Stimulated activated CD8-positive, alpha-beta memory T cell treated with anti-CD3 and anti-CD28 coated beads, Interleukin-7, amount 100 ng/mL, for 24 hours (primary cell): ENCODE results near the gene ELANE.

Source experiments
- DNase-seq: peaks from one replicate; pipeline ENCODE4 v3.0.0-alpha.2; 2020; ENCODE audit warnings: low read depth

Gene ELANE

DNA sequence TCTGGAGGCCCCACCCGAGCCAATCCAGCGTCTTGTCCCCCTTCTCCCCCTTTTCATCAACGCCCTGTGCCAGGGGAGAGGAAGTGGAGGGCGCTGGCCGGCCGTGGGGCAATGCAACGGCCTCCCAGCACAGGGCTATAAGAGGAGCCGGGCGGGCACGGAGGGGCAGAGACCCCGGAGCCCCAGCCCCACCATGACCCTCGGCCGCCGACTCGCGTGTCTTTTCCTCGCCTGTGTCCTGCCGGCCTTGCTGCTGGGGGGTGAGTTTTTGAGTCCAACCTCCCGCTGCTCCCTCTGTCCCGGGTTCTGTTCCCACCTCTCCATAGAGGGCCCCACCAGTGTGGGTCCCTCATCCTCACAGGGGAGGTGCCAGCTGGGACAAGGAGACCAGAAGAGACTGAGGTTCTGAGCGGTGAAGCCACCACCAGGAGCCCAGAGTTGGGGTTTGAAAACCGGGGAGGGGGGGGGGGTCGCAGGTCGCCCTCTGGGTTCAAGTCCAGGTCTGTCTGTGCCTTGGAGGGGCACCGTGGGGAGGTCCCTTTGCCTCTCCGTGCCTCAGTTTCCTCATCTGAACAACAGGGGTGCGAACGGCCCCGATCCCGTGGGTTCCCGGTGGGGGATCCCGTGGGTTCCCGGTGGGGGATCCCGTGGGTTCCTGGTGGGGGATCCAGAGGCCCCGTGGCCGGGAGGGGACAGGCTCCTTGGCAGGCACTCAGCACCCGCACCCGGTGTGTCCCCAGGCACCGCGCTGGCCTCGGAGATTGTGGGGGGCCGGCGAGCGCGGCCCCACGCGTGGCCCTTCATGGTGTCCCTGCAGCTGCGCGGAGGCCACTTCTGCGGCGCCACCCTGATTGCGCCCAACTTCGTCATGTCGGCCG, at the start of gene ELANE:
Gene ELANE, plus strand, starts transcription at position 168 of the 878 bp plus-strand sequence. Its CDS starts 26 bp downstream, at position 194.
- DNase-seq = no peak

DNA sequence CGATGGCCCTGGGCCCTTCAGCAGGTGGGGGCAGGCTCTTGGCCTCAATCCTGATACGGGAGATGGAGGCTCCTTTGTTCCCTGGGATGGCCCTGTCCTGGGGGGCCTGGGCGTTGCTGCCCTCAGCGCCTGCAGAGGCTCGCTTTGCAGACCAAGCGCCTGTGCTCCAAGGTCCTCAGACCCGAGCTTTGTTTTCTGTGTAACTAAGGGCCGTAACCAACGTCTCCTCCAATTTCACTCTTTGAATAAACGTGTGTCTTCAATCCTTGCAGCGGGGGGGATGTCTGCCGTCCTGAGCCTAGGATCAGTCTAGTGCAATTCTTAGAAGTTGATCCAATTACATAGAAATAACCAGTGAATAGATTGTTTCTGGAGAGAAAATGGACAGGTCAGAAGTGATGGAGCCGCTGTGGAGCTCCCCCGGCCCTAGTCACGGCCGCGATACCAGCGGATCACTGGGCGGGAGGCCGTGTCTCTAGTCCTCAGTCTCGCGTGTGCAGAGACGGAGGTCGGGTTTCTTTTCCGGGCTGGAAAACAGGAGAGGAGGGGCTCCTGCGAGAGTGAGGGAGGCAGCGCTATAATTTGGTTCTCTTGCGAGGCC, 49.5 kb upstream of the ELANE start:
- no peak for DNase-seq

DNA sequence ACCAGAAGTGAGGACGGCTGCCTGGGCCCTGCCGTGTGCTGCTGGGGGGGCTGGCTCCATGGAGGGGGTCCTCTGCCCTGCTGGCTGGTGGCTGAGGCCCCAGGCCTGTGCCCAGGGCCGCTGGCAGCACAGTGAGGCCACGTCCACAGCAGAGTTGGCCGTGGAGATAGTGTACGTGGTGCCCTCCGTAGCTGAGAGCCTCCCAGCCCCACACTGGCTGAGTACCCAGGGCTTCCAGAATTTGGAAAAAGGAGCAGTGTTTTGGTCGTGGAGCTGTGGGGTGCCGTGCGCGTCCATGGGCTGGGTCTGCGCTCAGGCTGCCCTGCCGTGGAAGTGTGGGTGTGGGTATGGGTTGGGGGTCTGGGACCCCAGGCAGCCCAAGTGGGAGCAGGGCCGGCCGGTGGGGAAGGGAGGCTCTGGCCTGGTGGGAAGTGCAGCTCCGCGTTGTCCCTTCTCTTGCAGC, 49.0 kb upstream of the ELANE start:
- no peak for DNase-seq

DNA sequence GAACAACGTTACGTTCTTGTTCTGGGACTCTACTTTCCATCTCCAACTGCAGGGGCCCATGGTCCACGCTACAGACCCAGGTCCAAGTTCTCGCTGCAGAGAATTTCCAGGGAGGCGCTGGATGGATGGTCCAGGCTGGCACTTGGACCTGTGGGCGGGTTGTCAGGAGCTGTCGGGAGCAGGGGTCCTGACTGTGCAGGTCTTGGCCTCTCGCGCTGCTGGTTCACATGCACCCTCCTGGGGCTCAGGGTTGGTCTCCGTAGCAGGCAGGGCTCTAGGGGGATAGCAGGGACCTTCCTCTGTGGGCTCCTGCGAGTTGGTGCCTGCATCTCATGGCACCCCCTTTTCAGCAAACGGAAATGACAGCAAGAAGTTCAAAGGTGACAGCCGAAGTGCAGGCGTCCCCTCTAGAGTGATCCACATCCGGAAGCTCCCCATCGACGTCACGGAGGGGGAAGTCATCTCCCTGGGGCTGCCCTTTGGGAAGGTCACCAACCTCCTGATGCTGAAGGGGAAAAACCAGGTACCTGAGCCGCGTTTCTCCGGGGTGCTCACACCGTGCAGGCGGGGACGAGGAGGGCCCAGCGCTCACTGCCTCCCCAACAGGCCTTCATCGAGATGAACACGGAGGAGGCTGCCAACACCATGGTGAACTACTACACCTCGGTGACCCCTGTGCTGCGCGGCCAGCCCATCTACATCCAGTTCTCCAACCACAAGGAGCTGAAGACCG, 48.3 kb upstream of the ELANE start:
- no peak for DNase-seq

DNA sequence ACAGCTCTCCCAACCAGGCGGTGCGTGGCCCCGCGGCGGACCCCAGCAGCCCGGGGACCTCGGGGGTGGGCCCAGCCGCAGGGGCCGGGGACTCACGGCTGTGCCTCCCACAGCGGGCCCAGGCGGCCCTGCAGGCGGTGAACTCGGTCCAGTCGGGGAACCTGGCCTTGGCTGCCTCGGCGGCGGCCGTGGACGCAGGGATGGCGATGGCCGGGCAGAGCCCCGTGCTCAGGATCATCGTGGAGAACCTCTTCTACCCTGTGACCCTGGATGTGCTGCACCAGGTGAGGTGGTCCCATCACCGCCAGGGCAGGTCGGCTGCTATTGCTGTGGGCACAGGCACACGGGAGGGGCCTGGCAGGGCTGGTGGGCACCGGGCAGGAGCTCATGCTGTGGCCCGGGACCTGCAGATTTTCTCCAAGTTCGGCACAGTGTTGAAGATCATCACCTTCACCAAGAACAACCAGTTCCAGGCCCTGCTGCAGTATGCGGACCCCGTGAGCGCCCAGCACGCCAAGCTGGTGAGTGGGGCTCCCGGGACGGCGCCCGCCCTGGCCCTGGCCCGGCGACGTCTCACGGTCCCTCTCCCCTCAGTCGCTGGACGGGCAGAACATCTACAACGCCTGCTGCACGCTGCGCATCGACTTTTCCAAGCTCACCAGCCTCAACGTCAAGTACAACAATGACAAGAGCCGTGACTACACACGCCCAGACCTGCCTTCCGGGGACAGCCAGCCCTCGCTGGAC, 47.5 kb upstream of the ELANE start:
- DNase-seq = no peak

DNA sequence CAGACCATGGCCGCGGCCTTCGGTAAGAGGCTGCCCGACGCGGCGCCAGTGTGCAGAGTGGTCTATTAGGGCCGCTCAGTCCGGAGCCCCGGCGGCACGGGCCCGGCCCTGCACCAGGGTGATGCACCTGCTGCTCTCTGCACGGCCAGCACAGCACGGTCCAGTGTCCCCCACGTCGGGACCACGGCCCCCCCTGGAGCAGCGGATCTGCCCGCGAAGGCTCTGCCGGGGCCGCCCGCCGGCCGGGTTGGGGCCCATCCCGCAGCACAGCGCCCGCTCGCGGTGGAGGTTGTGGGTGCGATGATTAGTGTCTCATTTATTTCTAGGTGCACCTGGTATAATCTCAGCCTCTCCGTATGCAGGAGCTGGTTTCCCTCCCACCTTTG, 46.9 kb upstream of the ELANE start:
- DNase-seq = no peak

DNA sequence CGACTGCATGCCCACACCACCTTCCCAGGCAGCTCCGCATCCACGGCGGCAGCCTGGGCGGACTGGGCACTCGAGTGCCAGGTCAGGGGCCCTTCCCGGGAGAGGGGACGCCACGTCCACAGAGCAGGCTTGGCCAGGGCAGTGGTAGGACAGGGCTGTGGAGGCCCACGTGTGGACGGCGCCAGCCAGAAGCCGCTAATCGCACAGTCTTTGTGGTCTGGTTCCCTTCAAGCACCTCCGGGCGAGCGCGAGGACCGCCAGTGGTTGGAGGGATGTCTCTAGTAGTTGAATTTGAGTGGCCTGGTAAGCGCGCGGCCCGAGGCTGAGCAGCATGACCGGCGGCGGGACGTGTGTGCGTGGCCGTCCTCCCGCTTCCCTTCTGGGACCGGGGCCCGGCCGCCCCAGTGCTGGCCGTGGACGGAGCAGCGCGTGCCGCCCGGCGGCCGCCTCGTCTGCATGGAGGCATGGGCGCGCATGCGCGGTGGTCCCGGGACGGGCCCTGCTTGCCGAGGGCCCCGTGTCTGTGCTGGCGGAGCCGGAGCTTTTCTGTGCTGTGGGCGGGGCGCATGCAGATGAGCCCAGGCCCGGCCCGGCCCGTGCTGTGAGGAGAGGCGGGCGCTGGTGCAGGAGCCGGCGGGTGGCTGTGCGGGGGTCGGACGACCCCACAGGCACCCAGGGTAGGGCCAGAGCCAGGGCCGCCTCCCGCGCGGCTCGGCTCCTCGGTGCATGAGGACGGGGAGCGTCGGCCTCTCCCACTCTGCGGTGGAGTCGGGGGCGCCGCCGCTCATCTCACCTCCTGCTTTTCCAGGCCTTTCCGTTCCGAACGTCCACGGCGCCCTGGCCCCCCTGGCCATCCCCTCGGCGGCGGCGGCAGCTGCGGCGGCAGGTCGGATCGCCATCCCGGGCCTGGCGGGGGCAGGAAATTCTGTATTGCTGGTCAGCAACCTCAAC, 46.2 kb upstream of the ELANE start:
- no peak for DNase-seq

DNA sequence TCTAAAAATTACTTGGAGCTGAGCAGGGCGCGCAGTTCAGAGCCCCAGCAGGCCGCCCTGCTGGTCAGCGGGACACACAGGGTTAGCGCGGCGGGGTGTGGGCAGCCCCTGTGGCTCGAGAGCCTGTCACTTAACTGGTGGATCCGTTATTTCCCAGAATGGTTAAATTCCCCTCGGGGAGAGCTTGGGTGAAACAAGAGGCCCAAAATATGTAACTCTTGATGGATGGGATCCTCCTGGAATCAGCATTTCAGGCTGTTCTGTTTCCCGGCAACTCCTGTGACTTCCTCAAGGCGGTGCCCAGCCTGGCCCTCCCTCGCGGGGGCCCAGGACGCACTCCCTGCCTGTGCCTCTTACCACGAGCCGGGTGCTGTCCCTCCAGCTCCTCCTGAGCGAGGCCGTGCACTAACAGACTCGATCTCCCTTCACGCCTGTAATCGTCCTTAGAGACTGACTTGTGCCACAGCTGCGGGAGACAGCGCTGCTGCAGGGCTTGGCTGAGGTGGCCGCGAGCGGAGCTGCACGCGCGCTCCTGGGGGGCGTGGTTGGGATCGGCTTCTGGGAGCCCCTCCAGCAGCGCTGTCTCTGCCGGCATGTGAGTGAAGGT, 45.2 kb upstream of the ELANE start:
- DNase-seq = no peak

DNA sequence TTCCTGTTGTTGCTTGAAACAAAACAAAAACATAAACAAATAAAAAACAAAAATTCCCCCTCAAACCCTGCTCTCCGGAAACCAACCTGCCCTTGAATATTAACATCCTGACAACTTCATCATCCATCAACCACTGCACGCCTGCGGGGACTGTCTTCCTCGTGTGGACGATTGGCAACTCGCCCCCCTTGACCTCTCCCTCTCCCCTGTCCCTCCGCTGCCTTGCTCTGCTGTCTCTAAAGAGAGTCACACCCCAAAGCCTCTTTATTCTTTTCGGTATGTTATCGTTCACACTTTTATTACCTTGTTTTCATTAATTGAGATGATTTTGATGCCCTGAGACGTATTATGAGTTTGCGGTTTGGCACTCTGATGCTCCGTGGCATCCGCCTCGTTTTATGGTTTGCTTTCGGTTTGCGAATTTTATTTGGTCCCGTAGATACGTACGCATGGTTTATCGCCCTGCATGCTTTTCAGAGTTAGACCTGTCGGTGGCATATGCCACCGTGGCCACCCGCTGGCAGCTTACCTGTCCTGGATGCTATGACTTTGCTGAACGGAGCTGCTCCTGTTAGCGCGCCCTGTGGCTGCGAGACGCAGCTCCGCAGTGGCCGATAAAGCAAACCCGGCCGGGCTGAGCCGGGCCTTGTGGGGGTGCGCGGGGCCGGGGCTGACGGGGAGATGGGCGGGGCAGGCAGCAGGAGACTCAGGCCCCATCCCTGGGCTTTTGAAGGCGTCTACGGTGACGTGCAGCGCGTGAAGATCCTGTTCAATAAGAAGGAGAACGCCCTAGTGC, 44.3 kb upstream of the ELANE start:
- no peak for DNase-seq

DNA sequence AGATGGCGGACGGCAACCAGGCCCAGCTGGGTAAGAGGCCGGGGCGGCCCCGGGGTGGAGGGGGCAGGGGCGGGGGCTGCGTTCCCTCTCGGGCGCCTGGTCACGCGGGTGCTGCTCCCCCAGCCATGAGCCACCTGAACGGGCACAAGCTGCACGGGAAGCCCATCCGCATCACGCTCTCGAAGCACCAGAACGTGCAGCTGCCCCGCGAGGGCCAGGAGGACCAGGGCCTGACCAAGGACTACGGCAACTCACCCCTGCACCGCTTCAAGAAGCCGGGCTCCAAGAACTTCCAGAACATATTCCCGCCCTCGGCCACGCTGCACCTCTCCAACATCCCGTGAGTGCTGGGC, 43.7 kb upstream of the ELANE start:
- no peak for DNase-seq

DNA sequence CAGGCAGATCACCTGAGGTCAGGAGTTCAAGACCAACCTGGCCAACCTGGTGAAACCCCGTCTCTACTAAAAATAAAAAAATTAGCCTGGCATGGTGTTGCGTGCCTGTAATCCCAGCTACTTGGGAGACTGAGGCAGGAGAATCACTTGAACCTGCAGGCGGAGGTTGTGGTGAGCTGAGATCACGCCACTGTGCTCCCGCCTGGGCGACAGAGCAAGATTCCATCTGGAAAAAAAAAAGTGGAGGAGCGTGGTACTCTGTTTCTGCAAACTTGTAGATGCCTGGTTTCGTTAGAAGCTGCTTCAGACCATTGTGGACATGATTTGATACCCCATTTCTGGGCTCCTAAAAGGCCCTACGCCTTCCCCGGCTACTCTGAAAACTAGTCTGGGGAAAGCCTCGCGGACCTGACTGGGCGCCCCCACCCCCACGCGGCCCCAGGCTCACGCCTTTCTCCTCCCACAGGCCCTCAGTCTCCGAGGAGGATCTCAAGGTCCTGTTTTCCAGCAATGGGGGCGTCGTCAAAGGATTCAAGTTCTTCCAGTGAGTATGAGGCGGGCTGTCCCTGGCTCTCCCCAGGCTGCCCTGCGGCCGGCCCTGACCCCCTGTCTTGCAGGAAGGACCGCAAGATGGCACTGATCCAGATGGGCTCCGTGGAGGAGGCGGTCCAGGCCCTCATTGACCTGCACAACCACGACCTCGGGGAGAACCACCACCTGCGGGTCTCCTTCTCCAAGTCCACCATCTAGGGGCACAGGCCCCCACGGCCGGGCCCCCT, 41.8 kb upstream of the ELANE start:
- DNase-seq = no peak

DNA sequence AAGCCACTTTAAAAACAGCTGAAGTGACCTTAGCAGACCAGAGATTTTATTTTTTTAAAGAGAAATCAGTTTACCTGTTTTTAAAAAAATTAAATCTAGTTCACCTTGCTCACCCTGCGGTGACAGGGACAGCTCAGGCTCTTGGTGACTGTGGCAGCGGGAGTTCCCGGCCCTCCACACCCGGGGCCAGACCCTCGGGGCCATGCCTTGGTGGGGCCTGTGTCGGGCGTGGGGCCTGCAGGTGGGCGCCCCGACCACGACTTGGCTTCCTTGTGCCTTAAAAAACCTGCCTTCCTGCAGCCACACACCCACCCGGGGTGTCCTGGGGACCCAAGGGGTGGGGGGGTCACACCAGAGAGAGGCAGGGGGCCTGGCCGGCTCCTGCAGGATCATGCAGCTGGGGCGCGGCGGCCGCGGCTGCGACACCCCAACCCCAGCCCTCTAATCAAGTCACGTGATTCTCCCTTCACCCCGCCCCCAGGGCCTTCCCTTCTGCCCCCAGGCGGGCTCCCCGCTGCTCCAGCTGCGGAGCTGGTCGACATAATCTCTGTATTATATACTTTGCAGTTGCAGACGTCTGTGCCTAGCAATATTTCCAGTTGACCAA, 41.1 kb upstream of the ELANE start:
- DNase-seq = no peak

DNA sequence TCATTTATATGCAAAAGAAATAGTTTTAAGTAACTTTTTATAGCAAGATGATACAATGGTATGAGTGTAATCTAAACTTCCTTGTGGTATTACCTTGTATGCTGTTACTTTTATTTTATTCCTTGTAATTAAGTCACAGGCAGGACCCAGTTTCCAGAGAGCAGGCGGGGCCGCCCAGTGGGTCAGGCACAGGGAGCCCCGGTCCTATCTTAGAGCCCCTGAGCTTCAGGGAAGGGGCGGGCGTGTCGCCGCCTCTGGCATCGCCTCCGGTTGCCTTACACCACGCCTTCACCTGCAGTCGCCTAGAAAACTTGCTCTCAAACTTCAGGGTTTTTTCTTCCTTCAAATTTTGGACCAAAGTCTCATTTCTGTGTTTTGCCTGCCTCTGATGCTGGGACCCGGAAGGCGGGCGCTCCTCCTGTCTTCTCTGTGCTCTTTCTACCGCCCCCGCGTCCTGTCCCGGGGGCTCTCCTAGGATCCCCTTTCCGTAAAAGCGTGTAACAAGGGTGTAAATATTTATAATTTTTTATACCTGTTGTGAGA, 40.5 kb upstream of the ELANE start:
- DNase-seq = no peak

DNA sequence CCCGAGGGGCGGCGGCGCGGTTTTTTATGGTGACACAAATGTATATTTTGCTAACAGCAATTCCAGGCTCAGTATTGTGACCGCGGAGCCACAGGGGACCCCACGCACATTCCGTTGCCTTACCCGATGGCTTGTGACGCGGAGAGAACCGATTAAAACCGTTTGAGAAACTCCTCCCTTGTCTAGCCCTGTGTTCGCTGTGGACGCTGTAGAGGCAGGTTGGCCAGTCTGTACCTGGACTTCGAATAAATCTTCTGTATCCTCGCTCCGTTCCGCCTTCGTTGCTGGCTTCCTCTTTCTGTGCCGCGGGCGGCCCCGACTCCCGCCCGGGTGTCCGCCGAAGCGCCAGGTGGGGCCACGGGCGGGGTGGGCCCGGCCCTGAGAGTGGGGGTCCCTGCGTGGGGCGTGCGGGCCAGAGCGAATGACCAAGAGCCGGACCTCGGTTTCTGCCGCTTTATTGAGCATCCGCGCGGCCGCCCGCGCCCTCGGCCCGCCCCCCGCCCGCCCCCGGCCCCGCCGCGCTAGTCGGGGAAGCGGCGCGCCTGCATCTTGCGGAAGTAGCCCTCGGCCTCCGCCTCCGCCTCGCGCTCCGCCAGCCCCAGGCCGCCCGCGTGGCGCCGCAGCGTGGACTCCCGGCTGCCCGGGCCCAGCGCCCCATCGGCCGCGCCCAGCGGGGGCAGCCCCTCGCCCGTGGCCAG, 39.9 kb upstream of the ELANE start:
- no peak for DNase-seq

DNA sequence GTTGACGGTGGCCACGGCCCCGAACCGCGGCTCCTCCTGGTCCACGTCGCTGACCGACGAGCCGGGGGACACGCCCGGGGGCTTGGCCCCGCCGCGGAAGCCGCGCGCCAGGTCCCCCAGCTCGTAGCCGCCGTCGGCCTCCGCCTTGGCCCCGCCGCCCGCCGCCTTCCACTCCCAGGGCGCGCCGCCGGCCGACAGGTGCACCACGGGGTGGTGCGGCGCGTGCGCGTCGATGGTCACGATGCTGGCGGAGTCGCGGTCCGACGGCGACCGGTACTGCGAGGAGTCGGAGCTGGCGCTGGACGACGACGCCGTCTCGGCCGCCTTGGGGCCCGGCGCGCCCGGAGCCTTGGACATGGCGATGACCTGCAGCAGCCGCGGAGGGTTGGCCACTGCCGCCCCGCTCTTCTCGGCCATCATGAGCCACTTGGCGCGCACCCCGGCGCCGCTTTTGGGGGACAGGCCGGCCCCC, 39.3 kb upstream of the ELANE start:
- no peak for DNase-seq

DNA sequence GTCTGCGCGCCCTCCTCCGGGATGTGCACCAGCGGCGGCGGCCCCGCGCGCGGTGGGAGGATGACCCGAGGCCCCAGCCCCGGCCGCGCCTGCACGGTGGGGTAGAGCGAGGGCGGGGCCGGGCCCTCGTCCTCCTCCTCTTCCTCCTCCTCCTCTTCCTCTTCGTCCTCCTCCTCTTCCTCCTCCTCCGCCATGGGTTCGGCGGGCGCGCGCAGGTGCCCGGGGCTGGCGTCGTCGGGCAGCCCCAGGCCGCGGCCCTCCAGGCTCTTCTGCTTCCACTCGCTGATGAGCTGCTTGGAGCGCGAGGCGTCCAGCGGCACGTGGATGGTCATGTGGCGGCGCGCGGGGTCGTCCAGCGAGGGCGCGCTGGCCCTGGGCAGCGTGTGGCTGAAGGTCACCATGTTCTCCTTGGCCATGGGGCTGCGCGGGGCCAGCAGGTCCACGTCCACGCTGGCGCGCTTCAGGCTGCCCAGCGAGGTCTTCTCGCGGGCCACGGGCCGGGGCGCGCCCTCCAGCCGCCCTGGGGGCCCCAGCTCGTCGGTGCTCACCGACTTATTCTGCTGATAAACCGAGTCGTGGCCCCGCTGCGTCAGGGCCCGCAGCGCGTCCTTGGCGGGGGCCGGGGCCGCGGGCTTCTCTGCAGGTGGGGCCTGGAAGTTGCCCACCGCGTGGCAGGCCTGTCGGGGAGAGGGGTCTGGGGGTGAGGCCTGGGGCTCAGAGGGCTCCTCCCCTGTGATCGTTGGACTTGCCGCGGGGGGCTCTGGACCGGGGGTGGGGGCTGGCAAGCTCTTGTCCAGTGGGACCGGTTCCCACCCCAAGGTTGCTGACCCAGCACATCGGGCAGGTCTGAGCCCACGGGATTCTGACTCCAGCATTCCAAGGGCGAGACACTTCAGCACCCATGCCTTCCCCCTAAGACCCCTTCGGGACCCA, 38.6 kb upstream of the ELANE start:
- DNase-seq = no peak
